B cell (primary cell): Measurements from ENCODE around the gene MAMLD1. TPM values are rescaled to one million over a fixed set of nuclear protein-coding genes. Genes with fewer than 3 reads are reported as not detected.

ENCODE experiments used
- ATAC-seq: fragments of 200-7000 bp; cut with Tn5 transposase; one replicate; pipeline ENCODE4 v1.10.0; 2021; ENCODE audit warnings: low read depth, mild to moderate bottlenecking, moderate number of reproducible peaks, moderate library complexity
- CTCF ChIA-PET: fragments of 350-600 bp; sonication (Branson Sonifier 250); formaldehyde crosslinking; loops from one replicate; lab custom pipeline; 2021; ENCODE audit warnings: antibody characterized with exemption, inconsistent platforms; lab: Charles Lee
- POLR2A ChIA-PET: fragments of 350-600 bp; sonication (Branson Sonifier 250); formaldehyde crosslinking; loops from one replicate; lab custom pipeline; 2021; ENCODE audit warnings: antibody characterized with exemption; lab: Charles Lee
- DNase-seq: peaks from one replicate; pipeline ENCODE4 v3.0.0; 2013
- H2AFZ ChIP-seq: 2 replicates; pipeline ENCODE4 v1.6.1; 2012; ENCODE audit warnings: mild to moderate bottlenecking, low read depth, low read length; ENCODE audit not compliant: insufficient read depth, poor library complexity, severe bottlenecking
- H3K27ac ChIP-seq, 2 donors: 1 replicate in 1 of 2; 2 replicates in 1 of 2; pipeline ENCODE4 v1.5.1; 2012 to 2013; ENCODE audit warnings: low read length in 2 of 2, mild to moderate bottlenecking in 2 of 2, moderate library complexity in 1 of 2
- H3K27me3 ChIP-seq, 4 experiments: fragments of 200-600 bp in 1 of 4; sonication (generic) in 1 of 4; replicated peaks in 1 of 4; 1 replicate in 2 of 4; 2 replicates in 2 of 4; pipeline versions ENCODE4 v1.6.1 to v1.7.0; 2013 to 2016; ENCODE audit warnings: low read length in 3 of 4, mild to moderate bottlenecking in 2 of 4, mixed read lengths in 1 of 4, moderate library complexity in 1 of 4; ENCODE audit not compliant: insufficient read depth in 4 of 4, control insufficient read depth in 3 of 4; ENCODE audit errors: control extremely low read depth in 1 of 4
- H3K36me3 ChIP-seq, 2 experiments: replicated peaks in 1 of 2; 1 replicate in 1 of 2; 2 replicates in 1 of 2; pipeline versions ENCODE4 v1.6.1 to v1.7.1; 2013; ENCODE audit warnings: low read length in 1 of 2; ENCODE audit not compliant: insufficient read depth in 2 of 2, control insufficient read depth in 1 of 2; ENCODE audit errors: control extremely low read depth in 1 of 2, extremely low read depth in 1 of 2
- H3K4me1 ChIP-seq, 2 donors: fragments of 200-600 bp in 1 of 2; sonication (generic) in 1 of 2; 1 replicate in 1 of 2; 2 replicates in 1 of 2; pipeline versions ENCODE4 v1.5.1 to v1.6.1; 2013 to 2017; ENCODE audit warnings: low read length in 2 of 2; ENCODE audit not compliant: control insufficient read depth in 2 of 2, insufficient read depth in 2 of 2
- H3K4me2 ChIP-seq: replicated peaks from 2 replicates; pipeline ENCODE3; 2012; ENCODE audit warnings: mild to moderate bottlenecking, low read depth, low read length; ENCODE audit not compliant: poor library complexity, severe bottlenecking
- H3K4me3 ChIP-seq, 5 experiments: fragments of 200-600 bp in 1 of 5; sonication (generic) in 1 of 5; 1 replicate in 3 of 5; 2 replicates in 2 of 5; pipeline versions ENCODE4 v1.5.1 to v1.7.0; 2011 to 2016; ENCODE audit warnings: low read length in 4 of 5, mild to moderate bottlenecking in 4 of 5, low read depth in 2 of 5, control low read depth in 1 of 5, moderate library complexity in 1 of 5; ENCODE audit not compliant: insufficient read depth in 1 of 5; ENCODE audit errors: control extremely low read depth in 1 of 5, extremely low read depth in 1 of 5
- H3K79me2 ChIP-seq: fragments of 200-600 bp; sonication (generic); one replicate; pipeline ENCODE4 v1.6.0; 2016; ENCODE audit warnings: low read length; ENCODE audit not compliant: control insufficient read depth, insufficient read depth
- H3K9ac ChIP-seq: fragments of 200-600 bp; sonication (generic); 2 replicates; pipeline ENCODE4 v1.6.1; 2017; ENCODE audit warnings: mild to moderate bottlenecking, low read length, moderate library complexity
- H3K9me3 ChIP-seq, 3 donors: one replicate each; pipeline versions ENCODE4 v1.6.1 to v1.7.1; 2013; ENCODE audit warnings: low read length in 2 of 3; ENCODE audit not compliant: control insufficient read depth in 2 of 3, insufficient read depth in 1 of 3; ENCODE audit errors: control extremely low read depth in 1 of 3
- H4K20me1 ChIP-seq: 2 replicates; pipeline ENCODE4 v1.6.0; 2012; ENCODE audit warnings: mild to moderate bottlenecking, low read length; ENCODE audit not compliant: insufficient read depth, control insufficient read depth, poor library complexity, severe bottlenecking
- H3K27ac Mint-ChIP-seq: one replicate; pipeline ENCODE4 v1.8.0; 2021; ENCODE audit warnings: mixed read lengths
- H3K27me3 Mint-ChIP-seq: one replicate; pipeline ENCODE4 v1.8.0; 2021; ENCODE audit warnings: mixed read lengths
- H3K4me1 Mint-ChIP-seq: one replicate; pipeline ENCODE4 v1.8.0; 2021; ENCODE audit warnings: mixed read lengths
- H3K4me3 Mint-ChIP-seq: one replicate; pipeline ENCODE4 v1.8.0; 2021; ENCODE audit warnings: mixed read lengths
- H3K9me3 Mint-ChIP-seq: one replicate; pipeline ENCODE4 v1.8.0; 2022; ENCODE audit warnings: mixed read lengths; ENCODE audit not compliant: insufficient read depth
- EZH2 ChIP-seq: IDR thresholded peaks from 2 replicates; pipeline ENCODE4 v1.6.1; 2012; ENCODE audit warnings: borderline replicate concordance, low read depth, mild to moderate bottlenecking, moderate library complexity, low read length; ENCODE audit not compliant: insufficient read depth, poor library complexity, severe bottlenecking
- WGBS: methylation state at CpG from one replicate; pipeline ENCODE4 v1.1.5; 2013; ENCODE audit warnings: missing lambda C conversion rate; ENCODE audit not compliant: insufficient coverage; 5-methylcytosine and 5-hydroxymethylcytosine counted together
- intact Hi-C: fragments of 100-400 bp; cut with micrococcal nuclease; formaldehyde crosslinking; loops from one replicate; pipeline ENCODE4 v1.10.0; 2022
- polyA plus RNA-seq: library from polyadenylated mRNA; depleted of rRNA; stranded (reverse); fragments of >200 nt; gene quantifications from 2 replicates; pipeline ENCODE4 v1.2.3, GENCODE V29; 2012
- total RNA-seq, 2 donors: library from RNA; stranded (reverse); fragments of 120-200 nt in 1 of 2; gene quantifications; 1 replicate in 1 of 2; 2 replicates in 1 of 2; pipeline versions ENCODE4 v1.2.3 to v1.2.4, GENCODE V29; 2013 to 2022
- TF ChIP-seq, protein P1 (sequence below): fragments of 200-600 bp; IDR thresholded peaks from one replicate; pipeline ENCODE4 v1.8.0; 2022; ENCODE audit warnings: antibody characterized with exemption, mild to moderate bottlenecking

Gene MAMLD1
- total and polyA plus RNA-seq, 2 donors (not counting 1 experiment from before 2014, with no cell fraction given), result 1.4 to 1.9 TPM

GRCh38 chrX:150436195-150436594 lies 73.1 kb downstream of the MAMLD1 start:
- no peak overlapping the region for H3K9ac ChIP-seq
- ChIA-PET CTCF (no interaction called here), POLR2A (no interaction called here)
- DNase-seq, result no peak
- Mint-ChIP-seq H3K9me3 (no peaks in the 10 kb centered on the region), H3K27ac (no peak overlapping the region), H3K4me3 (no peak overlapping the region), H3K27me3 (no peaks in the 10 kb centered on the region), H3K4me1 (no peaks in the 10 kb centered on the region)
- TF ChIP-seq, protein P1, sequence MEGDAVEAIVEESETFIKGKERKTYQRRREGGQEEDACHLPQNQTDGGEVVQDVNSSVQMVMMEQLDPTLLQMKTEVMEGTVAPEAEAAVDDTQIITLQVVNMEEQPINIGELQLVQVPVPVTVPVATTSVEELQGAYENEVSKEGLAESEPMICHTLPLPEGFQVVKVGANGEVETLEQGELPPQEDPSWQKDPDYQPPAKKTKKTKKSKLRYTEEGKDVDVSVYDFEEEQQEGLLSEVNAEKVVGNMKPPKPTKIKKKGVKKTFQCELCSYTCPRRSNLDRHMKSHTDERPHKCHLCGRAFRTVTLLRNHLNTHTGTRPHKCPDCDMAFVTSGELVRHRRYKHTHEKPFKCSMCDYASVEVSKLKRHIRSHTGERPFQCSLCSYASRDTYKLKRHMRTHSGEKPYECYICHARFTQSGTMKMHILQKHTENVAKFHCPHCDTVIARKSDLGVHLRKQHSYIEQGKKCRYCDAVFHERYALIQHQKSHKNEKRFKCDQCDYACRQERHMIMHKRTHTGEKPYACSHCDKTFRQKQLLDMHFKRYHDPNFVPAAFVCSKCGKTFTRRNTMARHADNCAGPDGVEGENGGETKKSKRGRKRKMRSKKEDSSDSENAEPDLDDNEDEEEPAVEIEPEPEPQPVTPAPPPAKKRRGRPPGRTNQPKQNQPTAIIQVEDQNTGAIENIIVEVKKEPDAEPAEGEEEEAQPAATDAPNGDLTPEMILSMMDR, result no peak
- no peak for TF ChIP-seq EZH2
- no peak overlapping the region for H3K4me2 ChIP-seq
- no peaks in the 10 kb centered on the region for H3K27me3 ChIP-seq
- no peaks in the 10 kb centered on the region for H4K20me1 ChIP-seq
- H3K27ac ChIP-seq, result no peak overlapping the region
- no peaks in the 10 kb centered on the region for H3K9me3 ChIP-seq
- no peak overlapping the region for H3K4me3 ChIP-seq
- intact Hi-C loops, result no loop called here
- H3K4me1 ChIP-seq, result no peaks in the 10 kb centered on the region
- ATAC-seq, result no peak
- H2AFZ ChIP-seq, result no peak overlapping the region
- no peaks in the 10 kb centered on the region for H3K36me3 ChIP-seq
- H3K79me2 ChIP-seq, result no peaks in the 10 kb centered on the region

GRCh38 chrX:150438165-150438564 lies 75.0 kb downstream of the MAMLD1 start:
- Histone ChIP-seq H4K20me1 (no peaks in the 10 kb centered on the region), H3K4me1 (no peaks in the 10 kb centered on the region), H3K27ac (no peak overlapping the region), H3K9me3 (no peaks in the 10 kb centered on the region), H3K79me2 (no peaks in the 10 kb centered on the region), H3K36me3 (no peaks in the 10 kb centered on the region), H3K9ac (no peak overlapping the region), H3K4me2 (no peak overlapping the region), H3K4me3 (no peak overlapping the region), H2AFZ (no peak overlapping the region), H3K27me3 (no peaks in the 10 kb centered on the region)
- no peak for DNase-seq
- ATAC-seq, result no peak
- Mint-ChIP-seq H3K27ac (no peak overlapping the region), H3K4me1 (no peaks in the 10 kb centered on the region), H3K27me3 (no peaks in the 10 kb centered on the region), H3K9me3 (no peaks in the 10 kb centered on the region), H3K4me3 (no peak overlapping the region)
- ChIA-PET CTCF (no interaction called here), POLR2A (no interaction called here)
- intact Hi-C loops, result no loop called here
- no CpG with 5 or more reads among the region's 2 CpGs for WGBS
- TF ChIP-seq, protein P1, result no peak
- no peak for TF ChIP-seq EZH2
